ENCODE data around the gene HAL.

DNA sequence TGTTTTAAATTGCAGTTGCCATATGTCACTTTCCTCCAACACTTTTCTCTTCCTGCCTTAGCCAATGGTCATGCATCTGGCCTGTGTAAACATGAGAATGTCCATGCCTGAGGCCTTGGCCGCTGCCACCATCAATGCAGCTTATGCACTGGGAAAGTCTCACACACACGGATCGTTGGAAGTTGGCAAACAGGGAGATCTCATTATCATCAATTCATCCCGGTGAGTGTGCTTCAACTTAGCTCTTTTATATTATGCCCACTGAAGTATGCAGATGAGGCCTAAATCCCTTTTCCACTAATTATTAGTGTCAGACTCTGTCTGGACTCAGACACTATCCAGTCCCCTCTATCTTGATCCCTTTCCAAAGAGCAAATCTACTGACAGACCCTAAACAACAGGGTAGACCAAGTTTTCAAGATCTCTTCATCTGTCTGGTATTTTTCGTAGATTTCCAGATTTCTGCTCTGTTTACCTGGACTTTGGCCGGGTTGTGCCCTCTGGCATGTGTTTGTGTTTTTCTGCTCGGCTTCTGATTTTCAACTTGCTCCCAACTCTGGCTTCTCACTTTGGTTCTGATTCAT lies 29.8 kb downstream of the HAL start:
- no peak for TF ChIP-seq PAX5 (IDR thresholded peaks at IDR 0.05; ENCODE audit: borderline replicate concordance, low read depth, low read length)
- TF ChIP-seq, protein P1, sequence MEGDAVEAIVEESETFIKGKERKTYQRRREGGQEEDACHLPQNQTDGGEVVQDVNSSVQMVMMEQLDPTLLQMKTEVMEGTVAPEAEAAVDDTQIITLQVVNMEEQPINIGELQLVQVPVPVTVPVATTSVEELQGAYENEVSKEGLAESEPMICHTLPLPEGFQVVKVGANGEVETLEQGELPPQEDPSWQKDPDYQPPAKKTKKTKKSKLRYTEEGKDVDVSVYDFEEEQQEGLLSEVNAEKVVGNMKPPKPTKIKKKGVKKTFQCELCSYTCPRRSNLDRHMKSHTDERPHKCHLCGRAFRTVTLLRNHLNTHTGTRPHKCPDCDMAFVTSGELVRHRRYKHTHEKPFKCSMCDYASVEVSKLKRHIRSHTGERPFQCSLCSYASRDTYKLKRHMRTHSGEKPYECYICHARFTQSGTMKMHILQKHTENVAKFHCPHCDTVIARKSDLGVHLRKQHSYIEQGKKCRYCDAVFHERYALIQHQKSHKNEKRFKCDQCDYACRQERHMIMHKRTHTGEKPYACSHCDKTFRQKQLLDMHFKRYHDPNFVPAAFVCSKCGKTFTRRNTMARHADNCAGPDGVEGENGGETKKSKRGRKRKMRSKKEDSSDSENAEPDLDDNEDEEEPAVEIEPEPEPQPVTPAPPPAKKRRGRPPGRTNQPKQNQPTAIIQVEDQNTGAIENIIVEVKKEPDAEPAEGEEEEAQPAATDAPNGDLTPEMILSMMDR (IDR thresholded peaks at IDR 0.05 in 2 of 3, conservative IDR thresholded peaks at IDR 0.05 in 1 of 3; ENCODE audit: control insufficient read depth in 2 of 3, extremely low read depth in 1 of 3, insufficient read depth in 1 of 3, low read depth in 3 of 3, low read length in 3 of 3), result no peak
- no peak for TF ChIP-seq CEBPB (IDR thresholded peaks at IDR 0.05; ENCODE audit: borderline replicate concordance in 1 of 2, low read depth in 2 of 2, low read length in 2 of 2)
- TF ChIP-seq, protein P2, sequence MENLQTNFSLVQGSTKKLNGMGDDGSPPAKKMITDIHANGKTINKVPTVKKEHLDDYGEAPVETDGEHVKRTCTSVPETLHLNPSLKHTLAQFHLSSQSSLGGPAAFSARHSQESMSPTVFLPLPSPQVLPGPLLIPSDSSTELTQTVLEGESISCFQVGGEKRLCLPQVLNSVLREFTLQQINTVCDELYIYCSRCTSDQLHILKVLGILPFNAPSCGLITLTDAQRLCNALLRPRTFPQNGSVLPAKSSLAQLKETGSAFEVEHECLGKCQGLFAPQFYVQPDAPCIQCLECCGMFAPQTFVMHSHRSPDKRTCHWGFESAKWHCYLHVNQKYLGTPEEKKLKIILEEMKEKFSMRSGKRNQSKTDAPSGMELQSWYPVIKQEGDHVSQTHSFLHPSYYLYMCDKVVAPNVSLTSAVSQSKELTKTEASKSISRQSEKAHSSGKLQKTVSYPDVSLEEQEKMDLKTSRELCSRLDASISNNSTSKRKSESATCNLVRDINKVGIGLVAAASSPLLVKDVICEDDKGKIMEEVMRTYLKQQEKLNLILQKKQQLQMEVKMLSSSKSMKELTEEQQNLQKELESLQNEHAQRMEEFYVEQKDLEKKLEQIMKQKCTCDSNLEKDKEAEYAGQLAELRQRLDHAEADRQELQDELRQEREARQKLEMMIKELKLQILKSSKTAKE (IDR thresholded peaks at IDR 0.05; ENCODE audit: low read depth, poor library complexity, severe bottlenecking), result no peak
- TF ChIP-seq EZH2 (IDR thresholded peaks at IDR 0.05; ENCODE audit: borderline replicate concordance, control insufficient read depth, low read depth, low read length), result no peak
- TF ChIP-seq NFYA (IDR thresholded peaks at IDR 0.05; ENCODE audit: borderline replicate concordance, low read depth, low read length), result no peak
- TF ChIP-seq, protein P3, sequence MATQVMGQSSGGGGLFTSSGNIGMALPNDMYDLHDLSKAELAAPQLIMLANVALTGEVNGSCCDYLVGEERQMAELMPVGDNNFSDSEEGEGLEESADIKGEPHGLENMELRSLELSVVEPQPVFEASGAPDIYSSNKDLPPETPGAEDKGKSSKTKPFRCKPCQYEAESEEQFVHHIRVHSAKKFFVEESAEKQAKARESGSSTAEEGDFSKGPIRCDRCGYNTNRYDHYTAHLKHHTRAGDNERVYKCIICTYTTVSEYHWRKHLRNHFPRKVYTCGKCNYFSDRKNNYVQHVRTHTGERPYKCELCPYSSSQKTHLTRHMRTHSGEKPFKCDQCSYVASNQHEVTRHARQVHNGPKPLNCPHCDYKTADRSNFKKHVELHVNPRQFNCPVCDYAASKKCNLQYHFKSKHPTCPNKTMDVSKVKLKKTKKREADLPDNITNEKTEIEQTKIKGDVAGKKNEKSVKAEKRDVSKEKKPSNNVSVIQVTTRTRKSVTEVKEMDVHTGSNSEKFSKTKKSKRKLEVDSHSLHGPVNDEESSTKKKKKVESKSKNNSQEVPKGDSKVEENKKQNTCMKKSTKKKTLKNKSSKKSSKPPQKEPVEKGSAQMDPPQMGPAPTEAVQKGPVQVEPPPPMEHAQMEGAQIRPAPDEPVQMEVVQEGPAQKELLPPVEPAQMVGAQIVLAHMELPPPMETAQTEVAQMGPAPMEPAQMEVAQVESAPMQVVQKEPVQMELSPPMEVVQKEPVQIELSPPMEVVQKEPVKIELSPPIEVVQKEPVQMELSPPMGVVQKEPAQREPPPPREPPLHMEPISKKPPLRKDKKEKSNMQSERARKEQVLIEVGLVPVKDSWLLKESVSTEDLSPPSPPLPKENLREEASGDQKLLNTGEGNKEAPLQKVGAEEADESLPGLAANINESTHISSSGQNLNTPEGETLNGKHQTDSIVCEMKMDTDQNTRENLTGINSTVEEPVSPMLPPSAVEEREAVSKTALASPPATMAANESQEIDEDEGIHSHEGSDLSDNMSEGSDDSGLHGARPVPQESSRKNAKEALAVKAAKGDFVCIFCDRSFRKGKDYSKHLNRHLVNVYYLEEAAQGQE (IDR thresholded peaks at IDR 0.05; ENCODE audit: low read depth, low read length), result no peak
- TF ChIP-seq POLR2AphosphoS5 (IDR thresholded peaks at IDR 0.05; ENCODE audit: low read length), result no peak
- no peak for TF ChIP-seq EP300 (IDR thresholded peaks at IDR 0.05; ENCODE audit: borderline replicate concordance in 1 of 2, control insufficient read depth in 1 of 2, low read depth in 2 of 2, low read length in 2 of 2)
- TF ChIP-seq JUND (IDR thresholded peaks at IDR 0.05; ENCODE audit: low read depth, low read length), result no peak
- no peak for TF ChIP-seq RFX5 (IDR thresholded peaks at IDR 0.05; ENCODE audit: low read depth, low read length)
- TF ChIP-seq, protein P4, sequence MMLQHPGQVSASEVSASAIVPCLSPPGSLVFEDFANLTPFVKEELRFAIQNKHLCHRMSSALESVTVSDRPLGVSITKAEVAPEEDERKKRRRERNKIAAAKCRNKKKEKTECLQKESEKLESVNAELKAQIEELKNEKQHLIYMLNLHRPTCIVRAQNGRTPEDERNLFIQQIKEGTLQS (IDR thresholded peaks at IDR 0.05; ENCODE audit: borderline replicate concordance, extremely low read depth, low read depth, low read length), result no peak
- no peak for TF ChIP-seq TCF12 (IDR thresholded peaks at IDR 0.05; ENCODE audit: low read depth, low read length)

Data from GM12878 (cell line).